ENCODE results near the gene C11orf68. TPM values are rescaled to one million over a fixed set of nuclear protein-coding genes. Genes with fewer than 3 reads are reported as not detected.

C11orf68 gene
- total and polyA plus RNA-seq, 4 donors = 17.9 to 38.8 (median 28.8) TPM

DNA sequence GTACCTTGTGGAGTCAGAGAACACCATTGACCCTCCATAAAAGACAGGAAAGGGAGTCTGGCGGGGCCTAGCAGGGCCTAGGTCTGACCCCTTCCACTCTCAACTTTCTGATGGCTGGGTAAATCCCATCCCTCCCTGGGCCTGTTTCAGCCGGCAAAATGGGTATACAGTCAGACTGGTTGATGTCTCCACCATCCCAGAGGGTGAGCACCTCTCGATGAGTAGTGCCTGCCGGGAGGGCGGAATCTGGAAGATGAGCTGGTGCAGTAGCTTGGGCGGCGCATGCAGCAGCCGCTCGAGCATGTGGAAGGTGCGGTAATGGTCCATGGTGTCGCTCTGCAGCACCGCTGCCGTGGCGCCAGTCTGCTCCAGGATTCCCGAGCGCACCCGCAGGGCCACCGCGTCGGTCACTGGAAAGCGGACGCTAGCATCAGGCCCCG, 31.1 kb downstream of the C11orf68 start:
- Histone ChIP-seq H3K9me3 (ENCODE audit: control insufficient read depth in 4 of 4, insufficient read depth in 3 of 4, low read length in 3 of 4) (no peaks in the 10 kb centered on the region), H3K4me1 (ENCODE audit: control insufficient read depth in 5 of 5, insufficient read depth in 5 of 5, low read length in 5 of 5) (peaks cover 5 to 51% (median 13%) of the 10 kb centered on the region in 5 donors), H3K4me3 (peak overlapping the region; percentile 67), H3K27ac (ENCODE audit: low read depth in 1 of 2, low read length in 1 of 2) (peak overlapping the region; percentile 82 to 95), H3K9ac (ENCODE audit: insufficient read depth in 1 of 2, low read length in 2 of 2) (peak overlapping the region; percentile 39 to 67), H3K36me3 (ENCODE audit: control insufficient read depth in 4 of 4, insufficient read depth in 4 of 4, low read length in 4 of 4) (peaks cover 7 to 23% (median 23%) of the 10 kb centered on the region in 4 donors), H3K27me3 (ENCODE audit: control insufficient read depth in 3 of 3, insufficient read depth in 3 of 3, low read length in 2 of 3) (no peaks in the 10 kb centered on the region)
- TF ChIP-seq, protein P1, sequence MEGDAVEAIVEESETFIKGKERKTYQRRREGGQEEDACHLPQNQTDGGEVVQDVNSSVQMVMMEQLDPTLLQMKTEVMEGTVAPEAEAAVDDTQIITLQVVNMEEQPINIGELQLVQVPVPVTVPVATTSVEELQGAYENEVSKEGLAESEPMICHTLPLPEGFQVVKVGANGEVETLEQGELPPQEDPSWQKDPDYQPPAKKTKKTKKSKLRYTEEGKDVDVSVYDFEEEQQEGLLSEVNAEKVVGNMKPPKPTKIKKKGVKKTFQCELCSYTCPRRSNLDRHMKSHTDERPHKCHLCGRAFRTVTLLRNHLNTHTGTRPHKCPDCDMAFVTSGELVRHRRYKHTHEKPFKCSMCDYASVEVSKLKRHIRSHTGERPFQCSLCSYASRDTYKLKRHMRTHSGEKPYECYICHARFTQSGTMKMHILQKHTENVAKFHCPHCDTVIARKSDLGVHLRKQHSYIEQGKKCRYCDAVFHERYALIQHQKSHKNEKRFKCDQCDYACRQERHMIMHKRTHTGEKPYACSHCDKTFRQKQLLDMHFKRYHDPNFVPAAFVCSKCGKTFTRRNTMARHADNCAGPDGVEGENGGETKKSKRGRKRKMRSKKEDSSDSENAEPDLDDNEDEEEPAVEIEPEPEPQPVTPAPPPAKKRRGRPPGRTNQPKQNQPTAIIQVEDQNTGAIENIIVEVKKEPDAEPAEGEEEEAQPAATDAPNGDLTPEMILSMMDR (IDR thresholded peaks at IDR 0.05; ENCODE audit: control extremely low read depth, extremely low read depth) = no peak
- no peak for DNase-seq
- WGBS, 2 donors = 5% methylated on average over 23 of the region's 23 CpGs
- ATAC-seq (ENCODE audit: insufficient read depth, low FRiP score) = no peak

DNA sequence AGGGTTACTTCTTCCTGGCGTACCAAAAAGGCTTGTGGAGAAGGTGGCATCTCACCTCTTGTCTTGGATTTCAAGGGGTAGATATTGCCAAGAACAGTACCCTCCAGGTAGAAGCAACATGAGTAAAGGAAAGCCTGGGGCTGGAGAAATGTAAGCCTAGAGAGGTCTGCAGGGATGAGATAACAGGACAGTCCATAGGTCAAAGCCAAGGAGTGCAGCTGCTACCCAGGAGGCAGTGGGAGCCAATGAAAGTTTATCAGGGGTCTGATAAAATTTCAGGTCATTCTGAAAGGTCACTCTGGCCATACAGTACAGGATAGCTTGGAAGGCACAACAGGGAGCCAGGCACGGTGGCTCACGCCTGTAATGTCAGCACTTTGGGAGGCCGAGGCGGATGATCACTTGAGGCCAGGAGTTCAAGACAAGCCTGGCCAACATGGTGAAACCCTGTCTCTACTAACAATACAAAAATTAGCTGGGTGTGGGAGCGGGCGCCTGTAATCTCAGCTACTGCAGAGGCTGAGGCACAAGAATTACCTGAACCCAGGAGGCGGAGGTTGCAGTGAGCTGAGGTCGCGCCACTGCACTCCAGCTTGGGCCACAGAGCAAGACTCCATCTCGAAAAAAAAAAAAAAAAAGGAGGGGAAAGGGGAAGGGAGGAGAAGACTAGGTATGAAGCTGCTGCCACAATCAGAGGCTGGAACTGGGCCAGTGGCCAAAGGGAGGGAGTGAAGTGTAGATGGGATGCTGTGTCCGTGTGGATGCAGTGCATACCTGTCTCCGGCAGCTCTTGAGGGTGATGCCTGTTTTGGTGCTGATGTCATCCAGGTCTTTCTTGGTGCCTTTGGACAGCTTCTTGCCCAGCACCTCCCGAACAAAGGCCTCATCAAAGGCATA, 31.8 kb downstream of the C11orf68 start:
- Histone ChIP-seq H3K9ac (ENCODE audit: insufficient read depth in 1 of 2, low read length in 2 of 2) (peak overlapping the region; percentile 39 to 67), H3K4me3 (no peak overlapping the region), H3K4me1 (ENCODE audit: control insufficient read depth in 5 of 5, insufficient read depth in 5 of 5, low read length in 5 of 5) (peaks cover 5 to 44% (median 12%) of the 10 kb centered on the region in 5 donors), H3K36me3 (ENCODE audit: control insufficient read depth in 4 of 4, insufficient read depth in 4 of 4, low read length in 4 of 4) (peaks cover 7 to 29% (median 24%) of the 10 kb centered on the region in 4 donors), H3K27ac (ENCODE audit: low read depth in 1 of 2, low read length in 1 of 2) (peak overlapping the region in 1 of 2 donors; percentile 95), H3K9me3 (ENCODE audit: control insufficient read depth in 4 of 4, insufficient read depth in 3 of 4, low read length in 3 of 4) (no peaks in the 10 kb centered on the region), H3K27me3 (ENCODE audit: control insufficient read depth in 3 of 3, insufficient read depth in 3 of 3, low read length in 2 of 3) (no peaks in the 10 kb centered on the region)
- 87 to 91% methylated on average over 14 of the region's 14 CpGs for WGBS, 2 donors
- DNase-seq (no peak), ATAC-seq (ENCODE audit: insufficient read depth, low FRiP score) (no peak)
- TF ChIP-seq, protein P1 (IDR thresholded peaks at IDR 0.05; ENCODE audit: control extremely low read depth, extremely low read depth) = no peak

DNA sequence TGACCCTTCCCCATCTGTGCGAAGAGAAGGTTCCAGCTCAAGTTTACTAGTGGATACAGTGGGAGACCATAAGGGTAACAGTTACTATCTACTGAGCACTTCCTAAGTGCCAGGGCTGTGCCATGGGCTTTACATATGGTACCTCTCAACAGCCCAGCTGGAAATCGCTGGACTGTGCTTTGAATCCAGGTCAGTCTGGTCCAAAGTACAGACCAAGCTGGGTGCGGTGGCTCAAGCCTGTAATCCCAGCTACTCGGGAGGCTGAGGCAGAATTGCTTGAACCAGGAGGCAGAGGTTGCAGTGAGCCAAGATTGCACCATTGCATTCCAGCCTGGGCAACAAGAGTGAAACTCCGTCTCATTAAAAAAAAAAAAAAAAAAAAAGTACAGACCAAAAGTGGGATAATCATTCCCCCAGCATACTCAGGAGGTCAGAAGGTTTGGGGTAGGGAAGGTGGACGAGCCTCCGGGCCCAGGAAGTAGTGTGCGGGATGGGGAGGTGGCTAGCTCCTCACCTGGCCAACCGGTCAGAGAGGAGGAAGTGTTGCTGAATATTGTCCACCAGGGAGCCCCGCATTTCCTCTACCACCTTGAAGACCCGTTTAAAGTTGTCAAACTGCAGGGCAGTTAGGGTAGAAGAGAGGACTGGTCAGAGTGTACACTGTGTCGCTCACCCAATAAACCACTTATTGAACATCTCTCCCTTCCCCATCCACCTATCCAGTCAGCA, 32.9 kb downstream of the C11orf68 start:
- 87 to 88% methylated on average over 12 of the region's 12 CpGs for WGBS, 2 donors
- Histone ChIP-seq H3K9ac (ENCODE audit: insufficient read depth in 1 of 2, low read length in 2 of 2) (no peak overlapping the region), H3K4me3 (no peak overlapping the region), H3K27ac (ENCODE audit: low read depth in 1 of 2, low read length in 1 of 2) (no peak overlapping the region), H3K36me3 (ENCODE audit: control insufficient read depth in 4 of 4, insufficient read depth in 4 of 4, low read length in 4 of 4) (peaks cover 7 to 30% (median 24%) of the 10 kb centered on the region in 4 donors), H3K27me3 (ENCODE audit: control insufficient read depth in 3 of 3, insufficient read depth in 3 of 3, low read length in 2 of 3) (no peaks in the 10 kb centered on the region), H3K9me3 (ENCODE audit: control insufficient read depth in 4 of 4, insufficient read depth in 3 of 4, low read length in 3 of 4) (no peaks in the 10 kb centered on the region), H3K4me1 (ENCODE audit: control insufficient read depth in 5 of 5, insufficient read depth in 5 of 5, low read length in 5 of 5) (peaks cover 5 to 33% (median 12%) of the 10 kb centered on the region in 5 donors)
- DNase-seq (no peak), ATAC-seq (ENCODE audit: insufficient read depth, low FRiP score) (no peak)
- TF ChIP-seq, protein P1 (IDR thresholded peaks at IDR 0.05; ENCODE audit: control extremely low read depth, extremely low read depth) = no peak
